Smooth muscle cell (in vitro differentiated cells): ENCODE data around the gene PRKAB1. TPM values are rescaled to one million over a fixed set of nuclear protein-coding genes. Genes with fewer than 3 reads are reported as not detected.

ENCODE experiments used
- DNase-seq: peaks from one replicate; lab custom pipeline; 2025; ENCODE audit not compliant: unreplicated experiment; lab: John Stamatoyannopoulos, UW
- H2AFZ ChIP-seq: fragments of 200-600 bp; sonication (generic); 2 replicates; pipeline ENCODE4 v1.6.0; 2016; ENCODE audit warnings: antibody characterized with exemption, low read depth, mild to moderate bottlenecking
- H3F3A ChIP-seq: fragments of 200-600 bp; sonication (generic); 2 replicates; pipeline ENCODE4 v1.6.0; 2017; ENCODE audit warnings: antibody characterized with exemption, low read depth
- H3K27ac ChIP-seq: fragments of 200-600 bp; sonication (generic); 2 replicates; pipeline ENCODE4 v1.5.1; 2016; ENCODE audit warnings: low read depth, mild to moderate bottlenecking
- H3K27me3 ChIP-seq: fragments of 200-600 bp; sonication (generic); 2 replicates; pipeline ENCODE4 v1.6.1; 2016; ENCODE audit warnings: low read depth, mild to moderate bottlenecking
- H3K36me3 ChIP-seq: fragments of 200-600 bp; sonication (generic); 2 replicates; pipeline ENCODE4 v1.5.1; 2016; ENCODE audit warnings: low read depth
- H3K4me1 ChIP-seq: fragments of 200-600 bp; sonication (generic); 2 replicates; pipeline ENCODE4 v1.5.1; 2016; ENCODE audit warnings: low read depth
- H3K4me2 ChIP-seq: fragments of 200-600 bp; sonication (generic); 2 replicates; pipeline ENCODE4 v1.6.0; 2016; ENCODE audit warnings: mild to moderate bottlenecking
- H3K4me3 ChIP-seq: fragments of 200-600 bp; sonication (generic); 2 replicates; pipeline ENCODE4 v1.5.1; 2016; ENCODE audit warnings: mild to moderate bottlenecking
- H3K79me2 ChIP-seq: fragments of 200-600 bp; sonication (generic); 2 replicates; pipeline ENCODE4 v1.6.0; 2016; ENCODE audit warnings: low read depth, mild to moderate bottlenecking
- H3K9ac ChIP-seq: fragments of 200-600 bp; sonication (generic); 2 replicates; pipeline ENCODE4 v1.6.0; 2016; ENCODE audit warnings: low read depth
- H3K9me3 ChIP-seq: fragments of 200-600 bp; sonication (generic); replicated peaks from 2 replicates; pipeline ENCODE4 v1.5.1; 2016; ENCODE audit warnings: low read depth
- H4K20me1 ChIP-seq: fragments of 200-600 bp; sonication (generic); 2 replicates; pipeline ENCODE4 v1.6.0; 2016; ENCODE audit warnings: low read depth
- CTCF ChIP-seq: fragments of 200-600 bp; sonication (generic); IDR thresholded peaks from 2 replicates; pipeline ENCODE4 v1.5.1; 2017; ENCODE audit warnings: borderline replicate concordance, mild to moderate bottlenecking, antibody characterized with exemption; ENCODE audit not compliant: insufficient read depth, poor library complexity, severe bottlenecking
- WGBS: methylation state at CpG from one replicate; pipeline ENCODE4 v1.1.7; 2016; ENCODE audit warnings: low lambda C conversion rate; 5-methylcytosine and 5-hydroxymethylcytosine counted together
- polyA plus RNA-seq: library from polyadenylated mRNA; unstranded; fragments of >200 nt; fragmentation: Nextera tagmentation; extraction: Ambion mirVana; gene quantifications from 2 replicates; pipeline ENCODE4 v1.2.1, GENCODE V29; 2016
- total RNA-seq: library from RNA; depleted of rRNA; stranded (reverse); fragments of >200 nt; gene quantifications from 2 replicates; pipeline ENCODE4 v1.2.3, GENCODE V29; 2014

The PRKAB1 gene
- total and polyA plus RNA-seq, 2 experiments from 2014 or later, result 24.7 to 26.0 TPM

GRCh38 chr12:119674560-119674959 lies 6.6 kb downstream of the PRKAB1 start:
- no peaks in the 10 kb centered on the region for H3K79me2 ChIP-seq
- H3K9me3 ChIP-seq, result no peaks in the 10 kb centered on the region
- H3K9ac ChIP-seq, result no peak overlapping the region
- H4K20me1 ChIP-seq, result peaks cover 35% of the 10 kb centered on the region
- no peaks in the 10 kb centered on the region for H3F3A ChIP-seq
- no peak overlapping the region for H2AFZ ChIP-seq
- no peak overlapping the region for H3K4me3 ChIP-seq
- no peaks in the 10 kb centered on the region for H3K27me3 ChIP-seq
- peaks cover 8% of the 10 kb centered on the region for H3K4me1 ChIP-seq
- H3K36me3 ChIP-seq, result peaks cover 16% of the 10 kb centered on the region
- no peak overlapping the region for H3K27ac ChIP-seq
- 94% methylated on average over 4 of the region's 4 CpGs for WGBS
- no peak overlapping the region for H3K4me2 ChIP-seq
- no peak for TF ChIP-seq CTCF
- no peak for DNase-seq

- Histone ChIP-seq H3K27me3 (no peaks in the 10 kb centered on the region), H3K4me2 (no peak overlapping the region), H4K20me1 (peaks cover 25% of the 10 kb centered on the region), H3K36me3 (peaks cover 19% of the 10 kb centered on the region), H3K79me2 (no peaks in the 10 kb centered on the region), H3F3A (no peaks in the 10 kb centered on the region), H3K27ac (no peak overlapping the region), H3K9me3 (no peaks in the 10 kb centered on the region), H3K9ac (no peak overlapping the region), H3K4me3 (no peak overlapping the region), H3K4me1 (peaks cover 8% of the 10 kb centered on the region), H2AFZ (no peak overlapping the region)
- WGBS, result 56% methylated on average over 9 of the region's 9 CpGs
- no peak for TF ChIP-seq CTCF
- no peak for DNase-seq
Measured at GRCh38 chr12:119676022-119676421, 8.1 kb downstream of the PRKAB1 start.

- Histone ChIP-seq H3K27me3 (no peaks in the 10 kb centered on the region), H3K4me3 (no peak overlapping the region), H3K79me2 (no peaks in the 10 kb centered on the region), H3K9me3 (no peaks in the 10 kb centered on the region), H3K4me2 (no peak overlapping the region), H3K27ac (no peak overlapping the region), H3K9ac (no peak overlapping the region), H4K20me1 (peaks cover 20% of the 10 kb centered on the region), H2AFZ (no peak overlapping the region), H3K4me1 (peaks cover 8% of the 10 kb centered on the region), H3F3A (no peaks in the 10 kb centered on the region), H3K36me3 (peaks cover 19% of the 10 kb centered on the region)
- WGBS, result 94% methylated on average over 13 of the region's 13 CpGs
- TF ChIP-seq CTCF, result no peak
- DNase-seq, result no peak
Measured at GRCh38 chr12:119676573-119676972, 8.6 kb downstream of the PRKAB1 start.

GRCh38 chr12:119678459-119678858 lies 10.5 kb downstream of the PRKAB1 start:
- Histone ChIP-seq H3K36me3 (peaks cover 19% of the 10 kb centered on the region), H3K4me3 (no peak overlapping the region), H2AFZ (no peak overlapping the region), H4K20me1 (peaks cover 8% of the 10 kb centered on the region), H3K9ac (no peak overlapping the region), H3K4me1 (peaks cover 8% of the 10 kb centered on the region), H3K9me3 (no peaks in the 10 kb centered on the region), H3K4me2 (no peak overlapping the region), H3F3A (no peaks in the 10 kb centered on the region), H3K79me2 (no peaks in the 10 kb centered on the region), H3K27ac (no peak overlapping the region), H3K27me3 (no peaks in the 10 kb centered on the region)
- 85% methylated on average over 7 of the region's 7 CpGs for WGBS
- DNase-seq, result no peak
- no peak for TF ChIP-seq CTCF
